Activated CD4-positive, alpha-beta T cell treated with anti-CD3 and anti-CD28 coated beads for 48 hours (primary cell): ENCODE data around the gene CRNN.

ENCODE experiments used
- DNase-seq: peaks from one replicate; pipeline ENCODE4 v3.0.0-alpha.2; 2020

The CRNN gene

GRCh38 chr1:152413909-152414308 is at the start of gene CRNN:
TSS of gene CRNN (minus strand) at chr1:152414263. CDS start at chr1:152412233, 2,030 bp downstream.
- no peak for DNase-seq

GRCh38 chr1:152462636-152463035 is 48.6 kb upstream of the CRNN start:
- no peak for DNase-seq

GRCh38 chr1:152461544-152461943 is 47.5 kb upstream of the CRNN start:
- peak; percentile 74 for DNase-seq

- no peak for DNase-seq
Measured at GRCh38 chr1:152460529-152460899, 46.5 kb upstream of the CRNN start.

GRCh38 chr1:152459596-152460528 is 45.8 kb upstream of the CRNN start:
- peak; percentile 85 for DNase-seq

GRCh38 chr1:152458384-152459185 is 44.5 kb upstream of the CRNN start:
- peak; percentile 87 for DNase-seq

- DNase-seq = no peak
Measured at GRCh38 chr1:152457561-152457960, 43.5 kb upstream of the CRNN start.

GRCh38 chr1:152457071-152457470 is 43.0 kb upstream of the CRNN start:
- no peak for DNase-seq

- DNase-seq = no peak
Measured at GRCh38 chr1:152451254-152451653, 37.2 kb upstream of the CRNN start.

- no peak for DNase-seq
Measured at GRCh38 chr1:152449661-152450060, 35.6 kb upstream of the CRNN start.

- DNase-seq = no peak
Measured at GRCh38 chr1:152448496-152448895, 34.4 kb upstream of the CRNN start.

- no peak for DNase-seq
Measured at GRCh38 chr1:152448095-152448494, 34.0 kb upstream of the CRNN start.

GRCh38 chr1:152447484-152447883 is 33.4 kb upstream of the CRNN start:
- no peak for DNase-seq

- DNase-seq = no peak
Measured at GRCh38 chr1:152444045-152444444, 30.0 kb upstream of the CRNN start.

- no peak for DNase-seq
Measured at GRCh38 chr1:152442765-152443164, 28.7 kb upstream of the CRNN start.

- DNase-seq = no peak
Measured at GRCh38 chr1:152442301-152442700, 28.2 kb upstream of the CRNN start.

- no peak for DNase-seq
Measured at GRCh38 chr1:152441756-152442155, 27.7 kb upstream of the CRNN start.

GRCh38 chr1:152440635-152441471 is 26.8 kb upstream of the CRNN start:
- peak; percentile 76 for DNase-seq

GRCh38 chr1:152436593-152437496 is 22.8 kb upstream of the CRNN start:
- DNase-seq = no peak

- no peak for DNase-seq
Measured at GRCh38 chr1:152427458-152427857, 13.4 kb upstream of the CRNN start.

- no peak for DNase-seq
Measured at GRCh38 chr1:152426731-152427130, 12.7 kb upstream of the CRNN start.

GRCh38 chr1:152419917-152420316 is 5.9 kb upstream of the CRNN start:
- no peak for DNase-seq
